K562 (cell line): Measurements from ENCODE around the gene HCFC1R1. TPM values are rescaled to one million over a fixed set of nuclear protein-coding genes. Genes with fewer than 3 reads are reported as not detected.

Experiments
- ARID1B ChIP-seq: fragments of 450-650 bp; IDR thresholded peaks from 2 replicates; pipeline ENCODE4 v1.6.1; 2016; ENCODE audit warnings: antibody characterized with exemption, mild to moderate bottlenecking, inconsistent platforms
- MEF2A ChIP-seq: IDR thresholded peaks from 2 replicates; pipeline ENCODE4 v1.6.1; 2011; ENCODE audit warnings: low read depth, mild to moderate bottlenecking, low read length, moderate library complexity; ENCODE audit not compliant: control insufficient read depth
- MLLT1 ChIP-seq, 2 experiments: fragments of 450-650 bp; IDR thresholded peaks; 2 replicates each; pipeline ENCODE4 v1.6.1; 2016
- REST ChIP-seq, 2 experiments: fragments of 450-650 bp; formaldehyde crosslinking in 1 of 2; IDR thresholded peaks; 2 replicates each; pipeline versions ENCODE4 v1.4.0 to v1.6.1; 2014 to 2020; ENCODE audit warnings: mild to moderate bottlenecking in 2 of 2, borderline replicate concordance in 1 of 2, low read depth in 1 of 2
- TRIM24 ChIP-seq, 2 experiments: fragments of 450-650 bp; IDR thresholded peaks; 2 replicates each; pipeline ENCODE4 v1.6.1; 2016
- ZBTB40 ChIP-seq, 2 experiments: fragments of 450-650 bp in 1 of 2; sonication (generic) in 1 of 2; formaldehyde crosslinking in 1 of 2; IDR thresholded peaks; 2 replicates each; pipeline versions ENCODE4 v1.7.1 to v1.9.0; 2016 to 2022; ENCODE audit warnings: inconsistent platforms in 1 of 2, mild to moderate bottlenecking in 1 of 2, missing genetic modification reagents in 1 of 2
- ZNF695 ChIP-seq: fragments of 450-650 bp; formaldehyde crosslinking; IDR thresholded peaks from 2 replicates; pipeline ENCODE4 v1.4.0; 2020; ENCODE audit warnings: mild to moderate bottlenecking, moderate library complexity
- polyA plus RNA-seq, 8 experiments: library from polyadenylated mRNA; depleted of rRNA in 4 of 8; stranded (reverse) in 5 of 8; unstranded in 3 of 8; fragments of >200 nt; fragmentation: Nextera tagmentation in 2 of 8; fragmentation: Illumina TruSeq in 1 of 8; extraction: Ambion mirVana in 2 of 8; extraction: Trizol in 1 of 8; gene quantifications; 2 replicates each; pipeline versions ENCODE4 v1.2.1 to v1.2.3, GENCODE V29; 2011 to 2014; ENCODE audit warnings: inconsistent platforms in 1 of 8, missing spikeins in 1 of 8
- total RNA-seq, 7 experiments: library from RNA; depleted of rRNA in 6 of 7; stranded (reverse); fragments of >200 nt in 6 of 7; fragmentation: Illumina TruSeq in 2 of 7; extraction: Trizol in 2 of 7; gene quantifications; 2 replicates each; pipeline versions ENCODE4 v1.2.1 to v1.2.3, GENCODE V29; 2011 to 2021; ENCODE audit warnings: low replicate concordance in 1 of 7

HCFC1R1 gene
- total and polyA plus RNA-seq, 9 of the 15 experiments (the other 6 are each of a cell fraction or from before 2014, with no cell fraction given), result 2.2 to 29.0 (median 11.2) TPM

- no peak for TF ChIP-seq ZBTB40 (IDR thresholded peaks at IDR 0.05)
- no peak for TF ChIP-seq ZBTB40 (CRISPR knock-in tag; IDR thresholded peaks at IDR 0.05)
- peak in 1 of 2 experiments; percentile 33; a peak in 1 of 4 replicates for TF ChIP-seq TRIM24 (IDR thresholded peaks at IDR 0.05)
- peak; percentile 36; the same call in 1 of the 2 replicates for TF ChIP-seq ARID1B
- TF ChIP-seq MEF2A, result no peak
- peak; percentile 79 for TF ChIP-seq REST (IDR thresholded peaks at IDR 0.05; ENCODE audit: borderline replicate concordance)
- TF ChIP-seq REST (CRISPR knock-in tag; IDR thresholded peaks at IDR 0.05; ENCODE audit: low read depth), result peak; percentile 62; the same call in 1 of the 2 replicates
- no peak for TF ChIP-seq ZNF695 (CRISPR knock-in tag)
- TF ChIP-seq MLLT1 (IDR thresholded peaks at IDR 0.05), result peak; percentile 32 to 78; a peak in 1 of 4 replicates
Measured at GRCh38 chr16:2983706-2984136, 40.0 kb downstream of the HCFC1R1 start (continued).
